Adrenal gland (tissue), 12 donors: ENCODE data around the gene SLC38A5. TPM values are rescaled to one million over a fixed set of nuclear protein-coding genes. Genes with fewer than 3 reads are reported as not detected.
A peak's percentile ranks its signal among the peaks of the same experiment; 100 is the strongest.

Experiments used
- DNase-seq, 7 donors: peaks; one replicate each; pipeline ENCODE4 v3.0.0-alpha.2; 2019 to 2020
- H3K27ac ChIP-seq, 5 donors: fragments of 200-600 bp; sonication (generic) in 4 of 5; 1 replicate in 3 of 5; 2 replicates in 2 of 5; pipeline versions ENCODE4 v1.5.1 to v1.8.0; 2016 to 2020; ENCODE audit warnings: mild to moderate bottlenecking in 1 of 5
- H3K27me3 ChIP-seq: fragments of 200-600 bp; 2 replicates; pipeline ENCODE4 v1.8.0; 2021
- H3K36me3 ChIP-seq, 2 donors: fragments of 200-600 bp; replicated peaks in 1 of 2; 1 replicate in 1 of 2; 2 replicates in 1 of 2; pipeline versions ENCODE4 v1.5.1 to v1.8.0; 2018 to 2022
- H3K4me1 ChIP-seq, 2 donors: fragments of 200-600 bp; replicated peaks in 1 of 2; 1 replicate in 1 of 2; 2 replicates in 1 of 2; pipeline versions ENCODE4 v1.5.1 to v1.8.0; 2018 to 2021
- H3K4me3 ChIP-seq, 4 donors: fragments of 200-600 bp; sonication (generic) in 3 of 4; one replicate each; pipeline ENCODE4 v1.5.1; 2016 to 2018
- H3K9me3 ChIP-seq, 3 donors: fragments of 200-600 bp; sonication (generic) in 1 of 3; replicated peaks in 1 of 3; 1 replicate in 2 of 3; 2 replicates in 1 of 3; pipeline versions ENCODE4 v1.5.1 to v1.8.0; 2016 to 2021
- POLR2A ChIP-seq, 2 donors: fragments of 450-650 bp; IDR thresholded peaks; one replicate each; pipeline ENCODE4 v1.6.1; 2017; ENCODE audit warnings: antibody characterized with exemption in 2 of 2, mild to moderate bottlenecking in 2 of 2, moderate library complexity in 1 of 2
- WGBS, 4 donors: extraction: QIAGEN DNeasy Blood & Tissue Kit in 2 of 4; methylation state at CpG; one replicate each; pipeline versions ENCODE4 v1.1.5 to v1.1.7; 2013 to 2017; 5-methylcytosine and 5-hydroxymethylcytosine counted together
- intact Hi-C, 2 donors: fragments of 100-400 bp; cut with DNase I; formaldehyde crosslinking; loops; one replicate each; pipeline versions ENCODE4 v1.14.1 to v1.15.0; 2022 to 2023
- polyA plus RNA-seq, 3 donors: library from polyadenylated mRNA; stranded (reverse); fragments of 200-250 nt in 2 of 3; fragments of 350-450 nt in 1 of 3; fragmentation: Illumina TruSeq in 1 of 3; extraction: RNeasy Lipid Tissue Mini Kit (QIAGEN cat#74804) in 1 of 3; gene quantifications; one replicate each; pipeline ENCODE4 v1.2.3, GENCODE V29; 2013 to 2014
- total RNA-seq, 9 donors: library from RNA; depleted of rRNA in 4 of 9; stranded (reverse); fragments of >200 nt in 4 of 9; fragments of 120-200 nt in 1 of 9; fragmentation: NEBNext Ultra II Directional in 1 of 9; extraction: Animal tissue kit (Norgen Biotek cat#: 25700) in 1 of 9; gene quantifications; one replicate each; pipeline versions ENCODE4 v1.1.0 to v1.2.4, GENCODE V29; 2013 to 2023
- TF ChIP-seq, protein P1 (sequence below), 6 experiments: fragments of 450-650 bp in 4 of 6; fragments of 200-600 bp in 2 of 6; sonication (generic) in 1 of 6; IDR thresholded peaks; 1 replicate in 5 of 6; 2 replicates in 1 of 6; pipeline versions ENCODE4 v1.5.1 to v1.8.0; 2016 to 2021; ENCODE audit warnings: antibody characterized with exemption in 6 of 6, mild to moderate bottlenecking in 2 of 6, moderate library complexity in 1 of 6
- donor health status: healthy with polysubstance abuse.
- donor health status: Bipolar disorder and iron deficiency.
- donor health status: DM: yes; HTN: yes; CAD: no.
- donor health status: DM: no; HTN: no; CAD: no.
- donor health status: DM: no; HTN: no; CAD: no.
- donor health status: DM: yes; HTN: yes; CAD: no.

The SLC38A5 gene
- total and polyA plus RNA-seq, 12 donors, result 0.11 to 6.6 (median 4.6) TPM

DNA sequence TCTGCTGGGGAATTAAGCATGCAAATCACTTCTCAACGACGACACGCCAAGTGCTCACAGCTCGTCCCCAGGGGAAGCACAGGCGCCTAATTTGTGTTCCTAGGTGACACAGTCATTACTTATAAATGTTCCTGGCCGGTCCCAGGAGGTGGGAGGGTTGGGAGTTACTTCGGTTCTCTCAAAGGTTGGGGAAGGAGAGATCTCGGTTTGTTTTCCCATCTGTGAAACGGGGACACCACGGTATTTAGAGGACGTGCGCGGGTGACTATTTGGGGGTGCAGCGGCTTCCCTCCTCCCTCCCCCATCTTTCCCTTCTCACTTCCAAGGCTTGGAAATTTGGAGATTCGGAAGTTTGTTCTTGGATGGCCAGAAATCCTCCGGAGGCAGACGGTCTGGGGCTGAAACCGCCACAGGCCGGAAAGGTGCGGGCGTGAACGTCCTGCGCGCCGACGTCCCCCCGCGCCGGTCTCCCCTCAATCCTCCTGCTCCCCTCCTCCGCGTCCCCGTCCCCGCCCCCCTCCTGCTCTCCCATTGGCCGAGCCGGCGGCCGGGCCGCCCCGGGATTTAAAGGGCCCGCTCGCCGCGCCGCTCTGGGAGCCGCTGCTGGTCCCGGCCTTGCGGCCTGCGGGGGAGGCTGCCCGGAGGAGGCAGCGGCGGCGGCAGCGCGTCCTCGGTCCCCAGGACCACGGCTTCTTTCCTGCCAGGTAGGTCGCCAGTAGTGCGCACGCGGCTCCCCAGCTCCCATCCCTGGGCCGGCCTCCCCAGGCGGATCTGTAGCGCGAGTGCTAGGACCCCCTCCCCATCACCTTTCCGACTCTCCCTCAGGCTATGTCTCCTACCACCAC, 38.6 kb upstream of the SLC38A5 start, which contains the start of gene PORCN:
Gene PORCN (plus strand): TSS at position 593 of the 845 bp plus-strand sequence. CDS start 829 bp downstream, outside the sequence.
- peak within 1 kb of the TSS; percentile 25 to 87 (median 54) for H3K27ac ChIP-seq
- peak in 1 of 2 donors; percentile 55 for TF ChIP-seq POLR2A (IDR thresholded peaks at IDR 0.05)
- TF ChIP-seq, protein P1, sequence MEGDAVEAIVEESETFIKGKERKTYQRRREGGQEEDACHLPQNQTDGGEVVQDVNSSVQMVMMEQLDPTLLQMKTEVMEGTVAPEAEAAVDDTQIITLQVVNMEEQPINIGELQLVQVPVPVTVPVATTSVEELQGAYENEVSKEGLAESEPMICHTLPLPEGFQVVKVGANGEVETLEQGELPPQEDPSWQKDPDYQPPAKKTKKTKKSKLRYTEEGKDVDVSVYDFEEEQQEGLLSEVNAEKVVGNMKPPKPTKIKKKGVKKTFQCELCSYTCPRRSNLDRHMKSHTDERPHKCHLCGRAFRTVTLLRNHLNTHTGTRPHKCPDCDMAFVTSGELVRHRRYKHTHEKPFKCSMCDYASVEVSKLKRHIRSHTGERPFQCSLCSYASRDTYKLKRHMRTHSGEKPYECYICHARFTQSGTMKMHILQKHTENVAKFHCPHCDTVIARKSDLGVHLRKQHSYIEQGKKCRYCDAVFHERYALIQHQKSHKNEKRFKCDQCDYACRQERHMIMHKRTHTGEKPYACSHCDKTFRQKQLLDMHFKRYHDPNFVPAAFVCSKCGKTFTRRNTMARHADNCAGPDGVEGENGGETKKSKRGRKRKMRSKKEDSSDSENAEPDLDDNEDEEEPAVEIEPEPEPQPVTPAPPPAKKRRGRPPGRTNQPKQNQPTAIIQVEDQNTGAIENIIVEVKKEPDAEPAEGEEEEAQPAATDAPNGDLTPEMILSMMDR (IDR thresholded peaks at IDR 0.05), result no peak
- intact Hi-C loops, result no loop called here
- H3K4me3 ChIP-seq, result peak within 1 kb of the TSS in 3 of 4 donors; percentile 42 to 74 (median 43)
- peaks cover 0 to 6% of the 10 kb centered on the region in 2 donors for H3K4me1 ChIP-seq
- 0 to 35% (median 17%) methylated on average over 11 to 52 of the region's 65 CpGs for WGBS, 4 donors
- H3K36me3 ChIP-seq, result no peaks in the 10 kb centered on the region
- no peaks in the 10 kb centered on the region for H3K9me3 ChIP-seq
- DNase-seq, result peak; percentile 82 to 89 (median 84)
- no peaks in the 10 kb centered on the region for H3K27me3 ChIP-seq

DNA sequence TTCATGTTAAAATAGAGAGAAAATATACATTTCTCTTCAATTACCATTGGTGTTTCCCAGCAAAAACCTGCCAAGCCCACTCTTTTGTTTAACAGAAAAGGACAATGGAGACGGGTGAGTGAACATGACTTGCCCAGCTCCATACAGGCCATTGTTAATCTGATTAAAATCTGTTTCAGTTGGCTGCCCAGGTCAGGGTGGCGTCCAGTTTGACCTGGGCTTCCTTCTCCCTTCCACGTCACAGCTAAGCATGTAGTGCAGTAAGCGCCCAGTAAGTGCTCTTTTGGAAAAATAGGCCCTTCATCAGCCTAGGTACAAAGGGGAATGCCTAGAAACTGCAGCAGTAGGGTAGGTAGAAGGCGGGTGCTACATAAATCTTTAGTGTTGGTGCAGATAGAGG, 37.2 kb upstream of the SLC38A5 start:
- intact Hi-C loops, result no loop called here
- 73 to 97% (median 87%) methylated on average over 3 to 5 of the region's 5 CpGs for WGBS, 4 donors

DNA sequence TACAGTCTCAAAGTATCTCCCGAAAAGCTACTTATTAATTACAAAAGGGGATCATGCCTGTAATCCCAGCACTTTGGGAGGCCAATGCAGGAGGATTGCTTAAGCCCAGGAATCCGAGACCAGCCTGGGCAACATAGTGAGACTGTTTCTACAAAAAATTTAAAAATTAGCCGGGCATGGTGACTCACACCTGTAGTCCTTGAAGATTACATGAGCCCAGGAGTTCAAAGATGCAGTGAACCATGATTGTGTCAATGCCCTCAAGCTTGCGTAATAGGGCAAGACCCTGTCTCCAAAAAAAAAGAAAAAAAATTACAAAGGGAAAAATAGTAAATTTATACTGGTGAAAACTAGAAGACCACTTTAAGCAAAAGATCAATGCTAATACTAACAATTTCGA, 35.4 kb upstream of the SLC38A5 start:
- peak overlapping the region in 2 of 5 donors; percentile 32 to 42 for H3K27ac ChIP-seq
- no peaks in the 10 kb centered on the region for H3K36me3 ChIP-seq
- DNase-seq, result peak in 4 of 7 donors; percentile 38 to 69 (median 54)
- intact Hi-C loops, result no loop called here
- peaks cover 0 to 6% of the 10 kb centered on the region in 2 donors for H3K4me1 ChIP-seq
- H3K27me3 ChIP-seq, result no peaks in the 10 kb centered on the region
- TF ChIP-seq POLR2A (IDR thresholded peaks at IDR 0.05), result no peak
- TF ChIP-seq, protein P1 (IDR thresholded peaks at IDR 0.05), result no peak
- H3K4me3 ChIP-seq, result no peak overlapping the region
- no peaks in the 10 kb centered on the region for H3K9me3 ChIP-seq
- WGBS, 4 donors, result 31 to 54% (median 41%) methylated on average over 5 of the region's 5 CpGs

More for the DNA sequence above, 37.2 kb upstream of the SLC38A5 start:
- Histone ChIP-seq H3K4me3 (no peak overlapping the region), H3K9me3 (no peaks in the 10 kb centered on the region), H3K4me1 (peaks cover 0 to 6% of the 10 kb centered on the region in 2 donors), H3K36me3 (no peaks in the 10 kb centered on the region), H3K27ac (peak overlapping the region in 1 of 5 donors; percentile 22), H3K27me3 (no peaks in the 10 kb centered on the region)
- DNase-seq, result no peak
- TF ChIP-seq, protein P1 (IDR thresholded peaks at IDR 0.05), result no peak
- TF ChIP-seq POLR2A (IDR thresholded peaks at IDR 0.05), result no peak

DNA sequence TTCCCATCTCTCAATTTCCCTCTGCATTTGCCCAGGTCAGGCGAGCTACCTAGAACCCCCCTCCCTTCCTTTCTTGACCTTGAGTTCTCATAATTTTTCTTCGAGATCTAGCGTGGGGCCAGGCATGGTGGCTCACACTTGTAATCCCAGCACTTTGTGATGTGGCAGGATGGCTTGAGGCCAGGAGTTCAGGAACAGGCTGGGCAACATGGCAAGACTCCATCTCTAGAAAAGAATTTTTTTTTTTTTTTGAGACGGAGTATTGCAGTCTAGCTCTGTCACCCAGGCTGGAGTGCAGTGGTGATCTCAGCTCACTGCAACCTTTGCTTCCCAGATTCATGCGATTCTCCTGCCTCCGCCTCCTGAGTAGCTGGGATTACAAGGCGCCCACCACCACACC, 34.2 kb upstream of the SLC38A5 start:
- Histone ChIP-seq H3K27me3 (no peaks in the 10 kb centered on the region), H3K36me3 (no peaks in the 10 kb centered on the region), H3K4me1 (peaks cover 0 to 6% of the 10 kb centered on the region in 2 donors), H3K9me3 (no peaks in the 10 kb centered on the region), H3K27ac (peak overlapping the region in 1 of 5 donors; percentile 49), H3K4me3 (no peak overlapping the region)
- intact Hi-C loops, result no loop called here
- TF ChIP-seq POLR2A (IDR thresholded peaks at IDR 0.05), result no peak
- DNase-seq, result peak in 6 of 7 donors; percentile 40 to 69 (median 62)
- WGBS, 4 donors, result 58 to 71% (median 66%) methylated on average over 7 of the region's 7 CpGs
